Jurkat, Clone E6-1 (cell line): ENCODE results near the gene VPS37B.

Experiments used
- DNase-seq: peaks from one replicate; pipeline ENCODE4 v3.0.0-alpha.2; 2011; ENCODE audit warnings: low read depth, low spot score
- H3K4me3 ChIP-seq: 2 replicates; pipeline ENCODE4 v1.5.1; 2011; ENCODE audit warnings: mild to moderate bottlenecking, low read length, control low read depth, moderate library complexity

The VPS37B gene

GRCh38 chr12:122858591-122859302 is 37.2 kb downstream of the VPS37B start:
- H3K4me3 ChIP-seq, result no peak overlapping the region
- no peak for DNase-seq

GRCh38 chr12:122858171-122858570 is 37.8 kb downstream of the VPS37B start:
- DNase-seq, result no peak
- H3K4me3 ChIP-seq, result no peak overlapping the region

- no peak overlapping the region for H3K4me3 ChIP-seq
- no peak for DNase-seq
Measured at GRCh38 chr12:122856999-122857671, 38.8 kb downstream of the VPS37B start.

- no peak for DNase-seq
- no peak overlapping the region for H3K4me3 ChIP-seq
Measured at GRCh38 chr12:122855928-122856831, 39.7 kb downstream of the VPS37B start.

- DNase-seq, result no peak
Measured at GRCh38 chr12:122855071-122855829, 40.7 kb downstream of the VPS37B start.

GRCh38 chr12:122854554-122854953 is 41.4 kb downstream of the VPS37B start:
- no peak for DNase-seq
- no peak overlapping the region for H3K4me3 ChIP-seq

More at GRCh38 chr12:122855071-122855829, 40.7 kb downstream of the VPS37B start:
- H3K4me3 ChIP-seq, result no peak overlapping the region

GRCh38 chr12:122853582-122854245 is 42.2 kb downstream of the VPS37B start:
- no peak for DNase-seq
- H3K4me3 ChIP-seq, result no peak overlapping the region

GRCh38 chr12:122852336-122853275 is 43.3 kb downstream of the VPS37B start:
- H3K4me3 ChIP-seq, result no peak overlapping the region
- DNase-seq, result no peak

- no peak for DNase-seq
- H3K4me3 ChIP-seq, result no peak overlapping the region
Measured at GRCh38 chr12:122851820-122852219, 44.1 kb downstream of the VPS37B start.

- no peak for DNase-seq
- H3K4me3 ChIP-seq, result no peak overlapping the region
Measured at GRCh38 chr12:122850695-122851350, 45.1 kb downstream of the VPS37B start.

GRCh38 chr12:122850048-122850445 is 45.9 kb downstream of the VPS37B start:
- DNase-seq, result no peak
- no peak overlapping the region for H3K4me3 ChIP-seq

GRCh38 chr12:122849352-122850047 is 46.4 kb downstream of the VPS37B start:
- DNase-seq, result no peak
- H3K4me3 ChIP-seq, result no peak overlapping the region

- DNase-seq, result no peak
- no peak overlapping the region for H3K4me3 ChIP-seq
Measured at GRCh38 chr12:122848471-122849351, 47.2 kb downstream of the VPS37B start.

- DNase-seq, result no peak
Measured at GRCh38 chr12:122847921-122848421, 48.0 kb downstream of the VPS37B start.

GRCh38 chr12:122847516-122847836 is 48.4 kb downstream of the VPS37B start:
- H3K4me3 ChIP-seq, result no peak overlapping the region
- no peak for DNase-seq

More at GRCh38 chr12:122847921-122848421, 48.0 kb downstream of the VPS37B start:
- no peak overlapping the region for H3K4me3 ChIP-seq
